NK-92 treated with Interleukin-12 subunit alpha and Interleukin-12 subunit beta, amount 100 ng/mL, for 24 hours (cell line): Measurements from ENCODE around the gene RNF222.
A peak's percentile ranks its signal among the peaks of the same experiment; 100 is the strongest.
"Not testable (repeated sequence)": the region's sequence is repeated elsewhere in the genome, so short reads cannot be mapped to it uniquely, and the experiment has no call there.

Experiments
- DNase-seq: peaks from one replicate; lab custom pipeline; 2025; lab: John Stamatoyannopoulos, UW

Gene RNF222

GRCh38 chr17:8380049-8380448 is 17.6 kb downstream of the RNF222 start:
- no peak for DNase-seq

GRCh38 chr17:8378117-8378516 is 19.5 kb downstream of the RNF222 start:
- not testable (repeated sequence) for DNase-seq

- no peak for DNase-seq
Measured at GRCh38 chr17:8377422-8377821, 20.2 kb downstream of the RNF222 start.

- DNase-seq: peak; percentile 52
Measured at GRCh38 chr17:8376271-8377067, 21.2 kb downstream of the RNF222 start, which contains the start of gene KRABD2. KRABD2 (minus strand) TSS chr17:8376704.

GRCh38 chr17:8375738-8376259 is 21.8 kb downstream of the RNF222 start:
- no peak for DNase-seq

GRCh38 chr17:8373856-8374255 is 23.8 kb downstream of the RNF222 start:
- DNase-seq: not testable (repeated sequence)

GRCh38 chr17:8372422-8372821 is 25.2 kb downstream of the RNF222 start:
- DNase-seq: no peak

- DNase-seq: no peak
Measured at GRCh38 chr17:8371786-8372185, 25.8 kb downstream of the RNF222 start.

GRCh38 chr17:8369944-8370343 is 27.7 kb downstream of the RNF222 start:
- no peak for DNase-seq

GRCh38 chr17:8368193-8368592 is 29.4 kb downstream of the RNF222 start:
- DNase-seq: no peak

- no peak for DNase-seq
Measured at GRCh38 chr17:8366231-8366630, 31.4 kb downstream of the RNF222 start.

GRCh38 chr17:8365143-8365542 is 32.5 kb downstream of the RNF222 start:
- no peak for DNase-seq

- no peak for DNase-seq
Measured at GRCh38 chr17:8362651-8363332, 34.8 kb downstream of the RNF222 start.

GRCh38 chr17:8360751-8361150 is 36.9 kb downstream of the RNF222 start:
- no peak for DNase-seq

GRCh38 chr17:8360260-8360659 is 37.4 kb downstream of the RNF222 start:
- DNase-seq: no peak

- DNase-seq: no peak
Measured at GRCh38 chr17:8359769-8360168, 37.9 kb downstream of the RNF222 start.

GRCh38 chr17:8357910-8358309 is 39.7 kb downstream of the RNF222 start:
- DNase-seq: no peak

GRCh38 chr17:8354236-8354635 is 43.4 kb downstream of the RNF222 start:
- no peak for DNase-seq

- DNase-seq: no peak
Measured at GRCh38 chr17:8353736-8354135, 43.9 kb downstream of the RNF222 start.

GRCh38 chr17:8350339-8350738 is 47.3 kb downstream of the RNF222 start:
- no peak for DNase-seq

- DNase-seq: not testable (repeated sequence)
Measured at GRCh38 chr17:8347001-8347400, 50.6 kb downstream of the RNF222 start.

- no peak for DNase-seq
Measured at GRCh38 chr17:8345951-8346665, 51.5 kb downstream of the RNF222 start.
